ENCODE results near the gene SLCO4A1.

DNA sequence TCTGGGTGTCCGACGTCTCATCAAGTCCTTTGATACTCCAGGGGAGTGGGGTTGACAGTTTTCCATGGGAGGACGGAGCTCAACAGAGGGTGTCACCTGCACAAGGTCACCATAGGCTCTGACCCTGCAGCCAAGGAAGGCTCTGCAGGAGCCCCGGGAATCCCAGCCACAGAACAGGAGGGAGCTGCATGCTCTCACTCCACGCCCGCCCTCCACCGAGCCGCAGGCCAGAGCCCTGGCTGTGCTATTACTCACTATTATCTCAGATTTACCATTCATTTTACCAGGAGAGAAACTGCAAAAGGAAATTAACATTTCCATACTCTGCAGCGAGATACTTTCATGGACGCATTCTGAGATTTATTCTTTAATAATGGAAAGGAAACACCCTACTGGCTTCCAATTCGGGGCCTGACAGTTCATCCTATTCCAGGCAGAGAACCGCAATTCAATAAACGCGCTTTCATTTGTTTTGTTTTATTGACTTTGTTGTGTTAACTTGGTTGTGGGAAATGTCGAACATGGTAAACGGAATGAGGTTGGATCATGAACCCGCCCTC, 48.0 kb downstream of the SLCO4A1 start:
- TF ChIP-seq ARNTL (CRISPR knock-in tag; IDR thresholded peaks at IDR 0.05; ENCODE audit: borderline replicate concordance, low read depth): no peak
- TF ChIP-seq OSR1 (CRISPR knock-in tag; IDR thresholded peaks at IDR 0.05): no peak
- no peak for TF ChIP-seq ZC3H10 (CRISPR knock-in tag; IDR thresholded peaks at IDR 0.05)
- no peak for TF ChIP-seq POU6F1 (CRISPR knock-in tag; IDR thresholded peaks at IDR 0.05; ENCODE audit: borderline replicate concordance, low read depth)
- no peak for TF ChIP-seq TCF4 (CRISPR knock-in tag; IDR thresholded peaks at IDR 0.05; ENCODE audit: borderline replicate concordance)
- TF ChIP-seq ESRRG (CRISPR knock-in tag; IDR thresholded peaks at IDR 0.05): no peak
